NCI-H1105 treated with DMSO at 0.1 percent for 48 hours (cell line): ENCODE measurements around the gene AHDC1.

Source experiments
- DNase-seq: peaks from one replicate; lab custom pipeline; 2025; lab: John Stamatoyannopoulos, UW

The AHDC1 gene

GRCh38 chr1:27531959-27532685 lies 71.8 kb downstream of the AHDC1 start:
- DNase-seq = no peak

GRCh38 chr1:27530192-27530591 lies 73.8 kb downstream of the AHDC1 start:
- no peak for DNase-seq

- DNase-seq = no peak
Observed at GRCh38 chr1:27529704-27530018, 74.3 kb downstream of the AHDC1 start.

- DNase-seq = peak; percentile 83
Observed at GRCh38 chr1:27528818-27529703, 74.9 kb downstream of the AHDC1 start.

GRCh38 chr1:27527890-27528817 lies 75.8 kb downstream of the AHDC1 start:
- peak; percentile 93 for DNase-seq

GRCh38 chr1:27527223-27527889 lies 76.6 kb downstream of the AHDC1 start:
- DNase-seq = peak; percentile 96

GRCh38 chr1:27526569-27527222 lies 77.2 kb downstream of the AHDC1 start:
- no peak for DNase-seq

GRCh38 chr1:27525296-27526272 lies 78.4 kb downstream of the AHDC1 start:
- DNase-seq = no peak

GRCh38 chr1:27523337-27524020 lies 80.5 kb downstream of the AHDC1 start:
- no peak for DNase-seq

- peak; percentile 74 for DNase-seq
Observed at GRCh38 chr1:27522432-27523336, 81.3 kb downstream of the AHDC1 start.

GRCh38 chr1:27521861-27522431 lies 82.0 kb downstream of the AHDC1 start:
- DNase-seq = no peak

GRCh38 chr1:27521336-27521831 lies 82.6 kb downstream of the AHDC1 start:
- no peak for DNase-seq

- DNase-seq = no peak
Observed at GRCh38 chr1:27520651-27521050, 83.3 kb downstream of the AHDC1 start.

- DNase-seq = peak; percentile 42
Observed at GRCh38 chr1:27519331-27520258, 84.3 kb downstream of the AHDC1 start.

GRCh38 chr1:27518808-27519207 lies 85.1 kb downstream of the AHDC1 start:
- DNase-seq = no peak

GRCh38 chr1:27517907-27518718 lies 85.8 kb downstream of the AHDC1 start:
- no peak for DNase-seq
